HG03045 (cell line): ENCODE measurements around the gene PSMD8.
"Not testable (repeated sequence)": the region's sequence is repeated elsewhere in the genome, so short reads cannot be mapped to it uniquely, and the experiment has no call there.

Experiments used
- ATAC-seq: cut with Tn5 transposase; IDR thresholded peaks from one replicate; pipeline ENCODE4 v1.9.1; 2021; ENCODE audit warnings: mild to moderate bottlenecking, moderate library complexity; ENCODE audit not compliant: unreplicated experiment

Gene PSMD8

GRCh38 chr19:38361633-38362075, 12.7 kb upstream of the PSMD8 start:
- ATAC-seq: peak; percentile 48

- peak; percentile 47 for ATAC-seq
These were observed 12.1 kb upstream of the PSMD8 start for GRCh38 chr19:38362076-38362945.

- not testable (repeated sequence) for ATAC-seq
These were observed 11.3 kb upstream of the PSMD8 start for GRCh38 chr19:38362946-38363688.

- ATAC-seq: no peak
These were observed 7.3 kb upstream of the PSMD8 start for GRCh38 chr19:38367041-38367440.

DNA sequence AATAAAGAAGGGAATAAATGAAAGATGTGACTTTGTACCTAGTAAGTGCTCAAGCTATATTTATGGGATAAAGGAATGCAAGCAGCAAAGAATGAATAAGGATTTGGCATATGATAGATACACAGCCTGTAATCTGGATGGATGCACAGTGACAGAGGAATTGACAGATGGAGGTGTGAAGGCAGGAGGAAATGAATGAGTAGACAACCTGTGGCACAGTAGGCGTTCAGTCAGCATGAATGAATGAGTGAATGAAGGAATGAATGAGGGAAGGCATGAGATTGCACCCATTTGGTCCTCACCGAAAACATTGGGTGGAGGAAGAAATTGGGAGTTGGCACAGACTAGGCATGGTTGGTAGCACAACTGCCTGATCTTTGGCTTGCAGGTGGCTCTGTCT, 4.8 kb upstream of the PSMD8 start:
- ATAC-seq: no peak

DNA sequence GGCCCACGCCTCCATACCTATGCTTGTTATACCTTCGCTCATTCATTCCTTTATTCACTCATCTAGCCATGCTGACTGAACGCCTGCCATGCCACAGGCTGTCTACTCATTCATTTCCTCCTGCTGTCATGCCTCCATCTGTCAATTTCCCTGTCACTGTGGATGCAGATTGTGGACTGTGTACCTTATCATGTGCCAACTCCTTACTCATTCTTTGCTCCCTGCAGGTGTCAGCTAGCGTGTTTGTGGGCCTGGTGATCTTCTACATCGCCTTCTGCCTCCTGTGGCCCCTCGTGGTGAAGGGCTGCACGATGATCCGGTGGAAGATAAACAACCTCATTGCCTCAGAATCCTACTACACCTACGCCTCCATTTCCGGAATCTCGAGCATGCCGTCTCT, 4.1 kb upstream of the PSMD8 start:
- no peak for ATAC-seq

DNA sequence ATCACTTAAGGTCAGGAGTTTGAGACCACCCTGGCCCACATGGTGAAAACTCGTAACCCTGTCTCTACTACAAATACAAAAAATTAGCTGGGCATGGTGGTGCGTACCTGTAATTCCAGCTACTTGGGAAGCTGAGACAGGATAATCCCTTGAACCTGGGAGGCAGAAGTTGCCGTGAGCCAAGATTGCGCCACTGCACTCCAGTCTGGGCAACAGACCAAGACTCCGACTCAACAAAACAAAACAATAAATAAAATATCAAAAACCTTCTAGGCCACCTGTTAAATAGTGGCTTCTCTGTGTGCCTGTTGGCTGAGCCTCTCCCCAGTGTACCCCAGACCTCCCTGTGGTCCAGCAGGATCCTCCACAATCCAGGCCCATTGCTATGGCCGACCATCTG, 3.3 kb upstream of the PSMD8 start:
- no peak for ATAC-seq

DNA sequence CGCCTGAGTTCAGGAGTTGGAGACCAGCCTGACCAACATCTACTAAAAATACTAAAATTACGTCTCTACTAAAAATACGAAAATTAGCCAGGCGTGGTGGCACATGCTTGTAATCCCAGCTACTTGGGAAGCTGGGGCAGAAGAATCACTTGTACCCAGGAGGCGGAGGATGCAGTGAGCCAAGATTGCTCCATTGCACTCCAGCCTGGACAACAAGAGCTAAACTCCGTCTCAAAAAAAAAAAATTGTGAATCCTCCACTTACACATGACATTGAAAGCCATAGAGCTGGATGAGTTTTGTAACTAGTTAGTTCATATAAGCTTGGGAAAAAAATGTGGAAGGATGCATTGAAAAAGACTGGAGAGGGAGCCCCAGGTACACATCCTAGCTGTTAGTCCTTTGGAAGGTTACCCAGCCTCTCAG, 452 bp upstream of the PSMD8 start:
- no peak for ATAC-seq

- no peak for ATAC-seq
These were observed 725 bp downstream of the PSMD8 start for GRCh38 chr19:38375098-38375493.

GRCh38 chr19:38375748-38376147, 1.4 kb downstream of the PSMD8 start:
- no peak for ATAC-seq

DNA sequence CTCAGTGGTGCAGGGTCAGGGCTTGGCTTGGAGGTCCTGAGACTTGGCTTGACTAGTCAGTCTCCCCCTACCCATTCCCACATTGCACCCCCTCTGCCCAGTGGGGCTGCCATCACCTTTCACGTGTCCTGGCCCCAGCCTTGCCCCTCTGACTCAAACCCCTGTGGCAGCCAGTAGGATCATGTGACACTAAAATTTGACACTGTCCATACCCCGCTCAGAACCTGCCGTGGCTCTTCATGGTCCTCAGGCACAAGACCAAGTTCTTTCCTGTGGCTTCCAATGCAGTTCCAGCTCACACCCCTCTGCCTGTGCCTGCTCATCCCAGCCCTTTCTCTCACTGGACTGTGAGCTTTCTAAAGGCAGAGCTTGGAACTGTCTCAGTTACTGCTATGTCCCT, 2.2 kb downstream of the PSMD8 start:
- ATAC-seq: no peak

GRCh38 chr19:38377052-38377451, 2.7 kb downstream of the PSMD8 start:
- no peak for ATAC-seq

DNA sequence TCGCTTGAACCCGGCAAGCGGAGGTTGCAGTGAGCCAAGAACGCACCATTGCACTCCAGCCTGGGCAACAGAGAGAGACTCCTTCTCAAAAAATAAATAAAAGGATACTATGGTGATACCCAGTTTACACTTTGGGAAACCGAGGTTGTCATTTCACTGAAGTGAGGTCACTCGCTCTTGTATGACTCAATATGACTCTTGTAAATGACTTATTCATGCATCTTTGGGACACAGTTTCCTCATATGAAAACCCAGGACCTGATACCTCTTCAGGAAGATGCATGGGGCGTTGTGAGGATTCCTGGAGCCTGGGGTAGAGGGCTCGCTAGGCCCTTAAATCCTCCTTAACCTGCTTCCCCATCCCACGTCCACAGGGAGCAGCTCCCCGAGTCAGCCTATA, 4.5 kb downstream of the PSMD8 start:
- ATAC-seq: no peak

- ATAC-seq: no peak
These were observed 6.8 kb downstream of the PSMD8 start for GRCh38 chr19:38381138-38381537.

- no peak for ATAC-seq
These were observed 8.8 kb downstream of the PSMD8 start for GRCh38 chr19:38383184-38383583.

DNA sequence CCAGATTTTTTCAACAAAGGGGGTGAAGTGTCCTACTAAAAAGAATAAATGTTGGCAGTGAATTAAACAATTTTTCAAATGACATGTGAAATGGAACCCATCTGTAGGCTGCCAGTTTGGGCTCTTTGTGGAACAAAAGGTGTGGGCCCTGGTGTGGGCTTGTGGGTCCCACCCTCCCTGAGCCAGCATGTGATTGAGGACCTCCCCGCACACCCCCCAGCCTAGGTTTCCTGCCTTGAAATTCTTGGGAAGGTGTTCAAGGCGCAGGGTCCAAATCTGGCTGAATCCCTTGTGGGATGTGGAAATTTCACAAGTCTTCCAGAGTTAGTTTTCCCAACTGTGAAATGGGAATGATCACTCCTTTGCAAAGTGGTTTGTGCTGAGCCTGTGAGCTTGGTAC, 9.4 kb downstream of the PSMD8 start:
- no peak for ATAC-seq

DNA sequence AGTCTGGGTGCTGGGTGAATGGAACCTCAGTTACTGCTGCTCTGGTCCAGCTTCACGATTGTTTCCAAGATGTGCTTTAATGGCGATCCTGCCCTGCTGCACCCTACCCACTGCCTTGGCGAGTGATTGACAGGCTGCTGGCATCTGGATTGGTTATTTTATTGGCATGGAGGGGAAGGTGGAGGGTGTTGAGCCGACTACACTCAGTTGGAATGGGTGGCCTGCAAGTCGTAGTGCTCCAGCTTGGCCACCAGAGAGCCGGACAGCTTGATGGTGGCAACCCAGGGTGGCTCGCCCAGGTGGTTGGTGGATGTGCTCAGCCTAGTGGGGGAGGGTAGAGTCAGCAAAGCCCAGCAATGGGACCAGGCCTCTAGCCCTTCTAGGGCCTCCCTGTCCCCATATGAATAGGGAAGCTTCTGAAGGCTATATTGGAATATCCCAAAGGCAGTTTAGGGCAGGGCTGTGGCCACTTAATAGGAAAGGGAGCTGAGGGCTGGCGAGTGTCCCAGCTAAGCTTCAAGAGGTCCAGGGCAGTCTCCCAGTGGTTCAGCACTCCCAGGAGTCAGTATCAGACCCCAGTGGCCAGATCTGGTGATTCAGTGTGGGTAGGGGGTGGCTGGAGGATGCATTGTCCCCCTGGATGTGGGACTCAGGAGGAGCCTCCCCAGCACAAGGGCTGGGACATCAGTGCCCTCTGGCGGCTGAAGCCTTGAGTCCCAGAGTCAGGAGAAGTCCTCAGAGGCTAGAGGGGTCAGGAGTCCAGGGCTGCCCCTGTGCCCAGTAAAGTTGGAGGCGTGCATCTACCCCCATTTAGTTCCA, 10.0 kb downstream of the PSMD8 start:
- ATAC-seq: no peak

- ATAC-seq: no peak
These were observed 10.9 kb downstream of the PSMD8 start for GRCh38 chr19:38385057-38385803.

DNA sequence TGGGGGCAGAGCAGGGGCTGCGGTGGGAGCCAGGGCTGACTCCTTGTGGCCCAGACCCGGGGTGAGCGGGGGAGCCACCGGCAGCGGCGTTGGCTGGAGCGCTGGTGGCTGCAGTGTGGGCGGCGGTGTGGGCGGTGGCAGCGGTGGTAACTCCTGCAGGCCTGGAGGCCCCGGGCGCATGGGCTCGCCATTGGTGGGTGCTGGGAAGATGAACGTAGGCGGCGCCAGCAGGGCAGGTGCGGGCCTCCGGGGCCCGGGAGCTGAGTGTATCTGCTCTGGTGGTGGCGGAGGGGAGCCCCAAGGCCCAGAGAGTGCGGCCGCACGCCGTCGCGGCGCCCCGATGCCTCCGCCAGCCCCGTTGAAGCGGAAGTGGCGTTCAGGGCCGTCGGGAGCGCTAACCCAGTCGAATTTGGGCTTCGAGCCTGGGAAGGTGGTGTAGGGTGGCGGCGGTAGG, 11.5 kb downstream of the PSMD8 start:
- ATAC-seq: no peak

DNA sequence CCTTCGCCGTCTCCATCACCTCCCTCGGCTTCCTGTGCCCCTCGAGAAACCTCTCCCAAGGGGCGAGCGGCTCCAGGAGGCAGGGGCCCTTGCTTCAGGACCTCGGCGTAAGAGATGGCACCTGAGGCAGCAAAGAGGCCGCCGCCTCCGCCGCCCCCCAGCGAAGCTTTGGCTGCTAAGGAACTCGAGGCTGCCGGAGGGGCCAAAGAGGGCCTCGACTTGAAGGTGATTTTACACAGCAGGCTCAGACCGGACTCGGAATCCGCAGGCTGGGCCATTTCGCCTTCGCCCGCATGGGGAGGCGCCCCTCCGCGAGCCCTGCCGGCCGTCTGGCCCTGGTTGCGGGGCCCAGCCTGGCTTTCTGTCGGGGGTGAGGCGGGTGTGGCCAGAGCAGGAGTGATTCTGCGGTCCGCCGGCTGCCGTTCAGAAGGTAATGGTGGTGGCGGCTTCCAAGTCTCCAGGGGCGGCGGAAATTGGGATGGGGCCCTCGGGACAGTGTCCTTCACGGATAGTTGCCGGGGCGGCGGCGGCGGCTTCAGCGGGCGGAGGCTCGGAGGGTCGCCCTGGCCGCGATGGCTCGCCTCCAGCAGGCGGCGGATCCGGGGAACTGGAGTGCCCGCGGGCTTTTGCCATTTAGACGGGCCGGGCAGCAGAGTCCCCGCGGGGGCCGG, 12.1 kb downstream of the PSMD8 start:
- ATAC-seq: no peak
